GM23248 (cell line): ENCODE results near the gene CAMTA1. TPM values are rescaled to one million over a fixed set of nuclear protein-coding genes. Genes with fewer than 3 reads are reported as not detected.
"Not testable (repeated sequence)": the region's sequence is repeated elsewhere in the genome, so short reads cannot be mapped to it uniquely, and the experiment has no call there.

Experiments
- DNase-seq: peaks from one replicate; pipeline ENCODE4 v3.0.0-alpha.2; 2015
- H2AFZ ChIP-seq: fragments of 200-600 bp; sonication (generic); 2 replicates; pipeline ENCODE4 v1.6.1; 2016; ENCODE audit warnings: antibody characterized with exemption
- H3F3A ChIP-seq: fragments of 200-600 bp; sonication (generic); 2 replicates; pipeline ENCODE4 v1.6.1; 2016; ENCODE audit warnings: mild to moderate bottlenecking, antibody characterized with exemption, mixed run types; ENCODE audit not compliant: insufficient read depth
- H3K27ac ChIP-seq: fragments of 200-600 bp; sonication (generic); 2 replicates; pipeline ENCODE4 v1.5.1; 2016; ENCODE audit warnings: mild to moderate bottlenecking
- H3K27me3 ChIP-seq: fragments of 200-600 bp; sonication (generic); replicated peaks from 2 replicates; pipeline ENCODE4 v1.6.1; 2016; ENCODE audit warnings: mild to moderate bottlenecking; ENCODE audit not compliant: insufficient read depth
- H3K36me3 ChIP-seq: fragments of 200-600 bp; sonication (generic); 2 replicates; pipeline ENCODE4 v1.6.1; 2016; ENCODE audit warnings: low read depth, mild to moderate bottlenecking
- H3K4me1 ChIP-seq: fragments of 200-600 bp; sonication (generic); 2 replicates; pipeline ENCODE4 v1.6.1; 2016; ENCODE audit warnings: mild to moderate bottlenecking; ENCODE audit not compliant: insufficient read depth
- H3K4me2 ChIP-seq: fragments of 200-600 bp; sonication (generic); one replicate; pipeline ENCODE4 v1.6.1; 2016; ENCODE audit warnings: mild to moderate bottlenecking; ENCODE audit not compliant: unreplicated experiment
- H3K4me3 ChIP-seq: fragments of 200-600 bp; sonication (generic); 2 replicates; pipeline ENCODE4 v1.5.1; 2016; ENCODE audit warnings: mild to moderate bottlenecking
- H3K79me2 ChIP-seq: fragments of 200-600 bp; sonication (generic); 2 replicates; pipeline ENCODE4 v1.6.1; 2016; ENCODE audit warnings: mild to moderate bottlenecking; ENCODE audit not compliant: insufficient read depth
- H3K9ac ChIP-seq: fragments of 200-600 bp; sonication (generic); 2 replicates; pipeline ENCODE4 v1.6.1; 2016; ENCODE audit warnings: mild to moderate bottlenecking
- H3K9me2 ChIP-seq: fragments of 200-600 bp; sonication (generic); 2 replicates; pipeline ENCODE4 v1.6.1; 2016; ENCODE audit warnings: mixed run types, mild to moderate bottlenecking, moderate library complexity; ENCODE audit not compliant: insufficient read depth
- H3K9me3 ChIP-seq: fragments of 200-600 bp; sonication (generic); one replicate; pipeline ENCODE4 v1.6.1; 2017; ENCODE audit warnings: low read depth
- H4K20me1 ChIP-seq: fragments of 200-600 bp; sonication (generic); 2 replicates; pipeline ENCODE4 v1.6.0; 2016; ENCODE audit not compliant: insufficient read depth
- EZH2 ChIP-seq: fragments of 200-600 bp; sonication (generic); IDR thresholded peaks from 2 replicates; pipeline ENCODE4 v1.6.1; 2018; ENCODE audit warnings: antibody characterized with exemption, mild to moderate bottlenecking; ENCODE audit not compliant: insufficient read depth, poor library complexity, severe bottlenecking
- EZH2phosphoT487 ChIP-seq: fragments of 200-600 bp; sonication (generic); IDR thresholded peaks from 2 replicates; pipeline ENCODE4 v1.6.1; 2018; ENCODE audit warnings: antibody characterized with exemption, moderate library complexity, mild to moderate bottlenecking, low read depth; ENCODE audit not compliant: insufficient read depth
- WGBS, 2 experiments: methylation state at CpG; one replicate each; pipeline ENCODE4 v1.1.6; 2015 to 2017; ENCODE audit warnings: low lambda C conversion rate in 2 of 2, low coverage in 1 of 2; ENCODE audit errors: missing lambda C conversion rate in 2 of 2; 5-methylcytosine and 5-hydroxymethylcytosine counted together
- in situ Hi-C: fragments of 300-500 bp; cut with MboI; formaldehyde crosslinking; loops from 2 replicates; pipeline ENCODE4 v1.15.0; 2020
- polyA plus RNA-seq: library from polyadenylated mRNA; unstranded; fragments of >200 nt; fragmentation: Nextera tagmentation; extraction: Ambion mirVana; gene quantifications from 2 replicates; pipeline ENCODE4 v1.2.1, GENCODE V29; 2016
- total RNA-seq: library from RNA; depleted of rRNA; stranded (reverse); fragments of >200 nt; shearing (Covaris generic); gene quantifications from 2 replicates; pipeline ENCODE4 v1.2.3, GENCODE V29; 2014

CAMTA1 gene
- total and polyA plus RNA-seq, 2 experiments from 2014 or later = 50.1 to 165 TPM

DNA sequence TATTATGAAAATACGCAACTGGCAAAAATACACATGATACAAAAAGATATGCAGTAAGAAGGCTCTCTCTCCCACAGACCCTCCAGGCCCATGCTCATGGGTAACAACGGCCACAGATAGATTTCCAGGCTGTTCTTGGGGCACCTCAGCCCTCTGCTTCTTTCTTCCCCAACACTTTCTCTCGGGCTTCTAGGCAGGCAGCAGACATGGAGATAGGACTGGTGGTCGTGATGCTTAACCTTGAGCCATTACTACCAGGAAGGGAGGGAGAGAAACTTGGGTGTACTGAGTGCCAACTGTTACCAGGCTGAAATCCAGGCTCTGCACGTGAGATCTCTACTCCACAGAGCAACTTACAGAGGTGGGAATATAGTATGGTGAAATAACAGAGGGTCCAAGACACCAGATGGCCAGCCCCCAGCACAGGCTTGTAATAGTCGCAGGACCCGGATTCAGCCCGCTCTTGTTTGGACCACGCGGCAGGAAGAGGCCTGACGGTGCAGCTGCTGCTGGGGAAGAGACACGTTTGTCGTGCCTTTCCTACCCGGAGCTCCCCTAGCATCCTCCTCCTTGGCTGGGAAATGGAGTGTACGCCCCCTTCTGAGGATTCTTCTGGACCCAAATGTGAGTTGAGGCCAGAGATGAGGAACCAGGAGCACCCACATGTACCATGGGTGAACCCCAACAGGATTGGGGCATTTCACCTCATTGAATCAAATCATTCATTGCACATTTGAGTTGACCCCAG, 544.8 kb downstream of the CAMTA1 start:
- Histone ChIP-seq H3K36me3 (no peaks in the 10 kb centered on the region), H3K9me3 (no peaks in the 10 kb centered on the region), H3K9ac (no peak overlapping the region), H2AFZ (no peak overlapping the region), H3K4me1 (0 out of 2 replicates have a peak, but pooled peaks cover 9% of the 10 kb centered on the region), H3K4me2 (no peak overlapping the region), H4K20me1 (no peaks in the 10 kb centered on the region), H3K79me2 (no peaks in the 10 kb centered on the region), H3K4me3 (no peak overlapping the region), H3K27ac (no peak overlapping the region), H3K27me3 (no peaks in the 10 kb centered on the region), H3K9me2 (no peaks in the 10 kb centered on the region), H3F3A (peaks cover 5% of the 10 kb centered on the region; the same call in 1 of the 2 replicates)
- in situ Hi-C loops = no loop called here
- no peak for TF ChIP-seq EZH2phosphoT487
- no peak for TF ChIP-seq EZH2
- 80 to 81% methylated on average over 15 of the region's 15 CpGs for WGBS, 2 experiments
- DNase-seq = no peak

GRCh38 chr1:7330726-7331125, 545.5 kb downstream of the CAMTA1 start:
- H3K27ac ChIP-seq, H3K9me3 ChIP-seq, DNase-seq, in situ Hi-C loops, H4K20me1 ChIP-seq, H3K4me2 ChIP-seq, H3F3A ChIP-seq, H3K27me3 ChIP-seq, H3K79me2 ChIP-seq, H3K36me3 ChIP-seq, H3K4me3 ChIP-seq, H2AFZ ChIP-seq, H3K9ac ChIP-seq, H3K9me2 ChIP-seq: not testable (repeated sequence)
- 87 to 88% methylated on average over 6 to 7 of the region's 7 CpGs for WGBS, 2 experiments
- H3K4me1 ChIP-seq = 0 out of 2 replicates have a peak, but pooled peaks cover 12% of the 10 kb centered on the region

GRCh38 chr1:7331926-7332535, 546.8 kb downstream of the CAMTA1 start:
- WGBS, 2 experiments = 28 to 32% methylated on average over 9 of the region's 9 CpGs
- H3K36me3 ChIP-seq = no peaks in the 10 kb centered on the region
- H2AFZ ChIP-seq = no peak overlapping the region
- H3K9me2 ChIP-seq = no peaks in the 10 kb centered on the region
- no peaks in the 10 kb centered on the region for H4K20me1 ChIP-seq
- in situ Hi-C loops = no loop called here
- H3K27ac ChIP-seq = no peak overlapping the region
- 0 out of 2 replicates have a peak, but pooled peaks cover 12% of the 10 kb centered on the region for H3K4me1 ChIP-seq
- no peak overlapping the region for H3K4me3 ChIP-seq
- H3K27me3 ChIP-seq = no peaks in the 10 kb centered on the region
- no peak for DNase-seq
- H3K9me3 ChIP-seq = no peaks in the 10 kb centered on the region
- H3K9ac ChIP-seq = no peak overlapping the region
- no peak overlapping the region for H3K4me2 ChIP-seq
- TF ChIP-seq EZH2phosphoT487 (no peak), EZH2 (no peak)
- no peaks in the 10 kb centered on the region for H3K79me2 ChIP-seq
- peaks cover 5% of the 10 kb centered on the region; the same call in 1 of the 2 replicates for H3F3A ChIP-seq

GRCh38 chr1:7333094-7333493, 547.8 kb downstream of the CAMTA1 start:
- peaks cover 5% of the 10 kb centered on the region; the same call in 1 of the 2 replicates for H3F3A ChIP-seq
- no peaks in the 10 kb centered on the region for H3K9me3 ChIP-seq
- H3K9ac ChIP-seq = no peak overlapping the region
- H3K4me2 ChIP-seq = no peak overlapping the region
- H3K4me1 ChIP-seq = 0 out of 2 replicates have a peak, but pooled peaks cover 12% of the 10 kb centered on the region
- 92 to 94% methylated on average over 11 of the region's 11 CpGs for WGBS, 2 experiments
- H3K79me2 ChIP-seq = no peaks in the 10 kb centered on the region
- no peaks in the 10 kb centered on the region for H4K20me1 ChIP-seq
- H3K4me3 ChIP-seq = no peak overlapping the region
- in situ Hi-C loops = no loop called here
- no peak for DNase-seq
- H3K27me3 ChIP-seq = no peaks in the 10 kb centered on the region
- no peak overlapping the region for H2AFZ ChIP-seq
- TF ChIP-seq EZH2phosphoT487 = no peak
- TF ChIP-seq EZH2 = no peak
- no peak overlapping the region for H3K27ac ChIP-seq
- no peaks in the 10 kb centered on the region for H3K36me3 ChIP-seq
- H3K9me2 ChIP-seq = no peaks in the 10 kb centered on the region
